ENCODE measurements around the gene TOMM20.

The TOMM20 gene

DNA sequence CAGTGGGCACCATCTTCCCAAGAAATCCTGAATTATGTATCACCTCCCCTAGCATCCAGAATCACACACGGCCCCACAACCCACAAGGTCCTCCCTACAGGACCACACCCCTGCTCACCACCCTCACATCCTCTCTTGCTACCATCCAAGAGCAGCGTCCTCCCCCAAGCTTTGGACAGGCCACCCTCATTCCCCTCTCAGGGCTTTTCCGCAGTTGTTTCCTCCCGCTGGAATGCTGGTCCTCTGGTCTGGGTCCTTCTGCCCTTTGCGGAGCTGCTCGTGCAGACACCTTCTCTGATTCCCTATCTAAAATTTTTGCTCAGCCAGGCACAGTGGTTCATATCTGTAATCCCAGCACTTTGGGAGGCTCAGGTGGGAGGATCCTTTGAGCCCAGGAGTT, 56.5 kb downstream of the TOMM20 start:
- no peak overlapping the region for H3K4me3 ChIP-seq (ENCODE audit: low read depth, low read length)
- H3K36me3 ChIP-seq = no peaks in the 10 kb centered on the region
- DNase-seq = no peak
- H3K9me3 ChIP-seq = no peaks in the 10 kb centered on the region
- H3K4me1 ChIP-seq = peaks cover 24% of the 10 kb centered on the region
- TF ChIP-seq, protein P1, sequence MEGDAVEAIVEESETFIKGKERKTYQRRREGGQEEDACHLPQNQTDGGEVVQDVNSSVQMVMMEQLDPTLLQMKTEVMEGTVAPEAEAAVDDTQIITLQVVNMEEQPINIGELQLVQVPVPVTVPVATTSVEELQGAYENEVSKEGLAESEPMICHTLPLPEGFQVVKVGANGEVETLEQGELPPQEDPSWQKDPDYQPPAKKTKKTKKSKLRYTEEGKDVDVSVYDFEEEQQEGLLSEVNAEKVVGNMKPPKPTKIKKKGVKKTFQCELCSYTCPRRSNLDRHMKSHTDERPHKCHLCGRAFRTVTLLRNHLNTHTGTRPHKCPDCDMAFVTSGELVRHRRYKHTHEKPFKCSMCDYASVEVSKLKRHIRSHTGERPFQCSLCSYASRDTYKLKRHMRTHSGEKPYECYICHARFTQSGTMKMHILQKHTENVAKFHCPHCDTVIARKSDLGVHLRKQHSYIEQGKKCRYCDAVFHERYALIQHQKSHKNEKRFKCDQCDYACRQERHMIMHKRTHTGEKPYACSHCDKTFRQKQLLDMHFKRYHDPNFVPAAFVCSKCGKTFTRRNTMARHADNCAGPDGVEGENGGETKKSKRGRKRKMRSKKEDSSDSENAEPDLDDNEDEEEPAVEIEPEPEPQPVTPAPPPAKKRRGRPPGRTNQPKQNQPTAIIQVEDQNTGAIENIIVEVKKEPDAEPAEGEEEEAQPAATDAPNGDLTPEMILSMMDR (IDR thresholded peaks at IDR 0.05; ENCODE audit: low read depth, low read length) = no peak
- H3K27me3 ChIP-seq = no peaks in the 10 kb centered on the region

DNA sequence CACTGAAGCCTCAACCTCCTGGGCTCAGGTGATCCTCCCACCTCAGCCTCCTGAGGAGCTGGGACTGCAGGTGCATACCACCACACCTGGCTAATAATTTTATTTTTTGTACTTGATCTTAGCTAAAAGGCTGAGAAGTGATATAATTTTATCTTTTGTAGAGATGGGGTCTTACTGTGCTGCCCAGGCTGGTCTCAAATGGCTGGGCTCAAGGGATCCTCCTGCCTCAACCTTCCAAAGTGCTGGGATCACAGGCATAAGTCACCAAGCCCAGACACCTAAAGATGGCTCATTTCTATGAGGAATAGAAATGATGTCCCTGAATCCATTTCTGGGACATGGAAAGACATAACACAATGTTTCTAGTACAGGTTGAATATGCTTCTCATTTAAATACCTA, 57.8 kb downstream of the TOMM20 start:
- Histone ChIP-seq H3K4me1 (peaks cover 24% of the 10 kb centered on the region), H3K9me3 (no peaks in the 10 kb centered on the region), H3K36me3 (no peaks in the 10 kb centered on the region), H3K4me3 (ENCODE audit: low read depth, low read length) (no peak overlapping the region), H3K27me3 (no peaks in the 10 kb centered on the region)
- DNase-seq = no peak
- TF ChIP-seq, protein P1 (IDR thresholded peaks at IDR 0.05; ENCODE audit: low read depth, low read length) = no peak

DNA sequence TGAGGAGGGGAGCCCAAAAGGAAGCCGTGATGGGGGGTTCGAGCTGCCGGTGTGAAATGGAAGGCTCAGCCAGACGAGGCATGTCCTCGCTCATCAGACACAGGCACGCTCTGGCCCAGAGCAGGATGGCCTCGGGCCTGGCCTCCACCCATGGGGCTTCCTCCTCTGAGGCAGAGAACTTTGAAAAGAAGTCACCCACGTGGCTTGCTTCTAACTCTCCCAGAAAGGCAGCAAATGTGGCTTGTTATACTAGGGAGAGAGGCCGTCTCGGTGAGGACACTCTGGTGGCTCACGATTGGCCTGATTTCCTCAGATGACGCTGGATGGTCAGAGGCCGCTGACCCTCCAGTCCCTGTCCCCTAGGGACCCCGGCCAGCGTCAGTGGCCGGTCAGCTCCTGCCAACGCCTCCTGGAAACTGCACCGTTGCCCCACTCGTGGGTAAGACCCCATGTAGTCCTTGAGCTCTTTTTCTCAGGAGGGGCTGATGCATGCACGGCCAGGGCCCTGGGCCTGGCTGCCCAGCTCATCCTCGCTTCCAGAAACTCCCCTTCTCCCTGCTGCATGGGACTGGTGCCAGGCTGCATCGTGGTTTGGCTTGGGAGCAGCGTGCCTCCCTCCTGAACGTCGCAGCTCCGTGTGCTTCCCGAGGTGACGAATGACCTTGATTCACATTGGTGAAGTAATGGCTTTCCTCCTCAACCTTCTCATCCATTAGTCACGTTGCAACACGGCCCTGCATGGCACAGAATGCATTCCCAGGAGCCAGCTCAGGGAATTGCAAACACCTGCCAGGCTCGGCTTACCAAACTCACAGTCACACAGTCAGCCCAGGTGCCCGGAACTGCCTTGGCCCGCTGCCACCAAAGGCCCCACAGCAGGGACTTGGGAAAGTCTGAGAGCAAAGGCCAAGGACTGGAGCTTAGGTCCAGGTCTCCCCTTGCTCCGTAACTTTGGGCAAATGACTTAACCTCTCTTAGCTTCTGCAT, 58.8 kb downstream of the TOMM20 start:
- no peaks in the 10 kb centered on the region for H3K27me3 ChIP-seq
- H3K9me3 ChIP-seq = no peaks in the 10 kb centered on the region
- TF ChIP-seq, protein P1 (IDR thresholded peaks at IDR 0.05; ENCODE audit: low read depth, low read length) = no peak
- no peak overlapping the region for H3K4me3 ChIP-seq (ENCODE audit: low read depth, low read length)
- no peak for DNase-seq
- peaks cover 19% of the 10 kb centered on the region for H3K4me1 ChIP-seq
- H3K36me3 ChIP-seq = no peaks in the 10 kb centered on the region

DNA sequence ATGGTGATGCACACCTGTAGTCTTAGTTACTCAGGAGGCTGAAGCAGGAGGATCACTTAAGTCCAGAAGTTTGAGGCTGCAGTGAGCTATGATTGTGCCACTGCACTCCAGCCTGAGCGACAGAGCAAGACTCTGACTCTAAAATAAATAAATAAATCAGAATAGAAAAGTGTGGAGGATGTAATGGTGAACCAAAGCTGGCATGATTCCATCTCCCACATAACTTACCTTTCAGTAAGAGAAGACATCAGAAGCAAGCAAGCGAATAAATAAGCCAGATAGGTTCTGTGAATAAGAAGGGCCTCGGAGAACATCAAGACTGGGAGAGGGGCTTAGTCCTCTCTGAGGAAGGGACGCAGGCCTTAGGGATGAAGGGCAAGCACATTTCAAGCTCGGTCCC, 59.5 kb downstream of the TOMM20 start:
- TF ChIP-seq, protein P1 (IDR thresholded peaks at IDR 0.05; ENCODE audit: low read depth, low read length) = no peak
- peaks cover 15% of the 10 kb centered on the region for H3K4me1 ChIP-seq
- H3K4me3 ChIP-seq (ENCODE audit: low read depth, low read length) = no peak overlapping the region
- DNase-seq = no peak
- H3K27me3 ChIP-seq = no peaks in the 10 kb centered on the region
- no peaks in the 10 kb centered on the region for H3K36me3 ChIP-seq
- H3K9me3 ChIP-seq = no peaks in the 10 kb centered on the region

DNA sequence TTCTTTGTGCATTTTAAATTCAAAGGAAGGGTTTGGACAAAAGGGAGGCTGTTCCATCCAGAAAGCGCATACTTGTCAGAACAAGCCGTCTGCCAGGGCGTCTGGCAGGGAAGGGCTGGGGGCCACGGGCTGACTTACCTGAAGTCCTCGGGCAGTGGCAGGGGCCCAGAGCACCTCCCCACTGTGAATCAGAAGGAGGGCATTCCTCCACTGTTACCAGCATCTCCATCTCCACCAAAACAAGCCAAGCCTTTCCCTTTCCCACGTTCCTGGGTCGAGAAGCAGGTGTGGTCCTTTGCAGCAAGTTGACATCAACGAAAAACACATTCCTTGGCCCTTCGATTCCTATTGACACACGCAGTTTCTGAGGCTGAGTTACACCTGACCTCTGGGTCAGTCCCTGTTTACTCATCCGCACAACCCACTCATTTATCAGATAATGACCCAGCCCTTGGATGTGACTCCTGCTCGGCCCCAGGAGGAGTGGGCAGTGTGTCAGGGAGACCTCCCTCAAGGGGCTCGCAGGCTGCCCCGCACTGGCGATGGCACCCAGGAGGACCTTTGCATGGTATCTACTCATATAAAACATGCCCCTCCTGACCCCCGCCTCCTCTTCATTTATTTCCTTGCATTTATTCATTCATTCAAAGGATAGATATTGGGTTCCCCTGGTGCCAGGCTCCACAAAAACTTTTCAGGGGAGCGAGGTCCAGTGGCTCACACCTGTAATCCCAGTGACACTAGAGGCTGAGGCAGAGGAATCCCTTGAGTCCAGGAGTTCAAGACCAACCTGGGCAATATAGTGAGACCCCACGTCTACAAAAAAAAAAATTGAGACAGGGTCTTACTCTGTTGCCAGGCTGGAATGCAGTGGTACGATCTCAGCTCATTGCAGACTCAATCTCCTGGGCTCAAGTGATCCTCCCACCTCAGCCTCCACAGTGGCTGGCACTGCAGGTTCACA, 60.2 kb downstream of the TOMM20 start:
- Histone ChIP-seq H3K9me3 (no peaks in the 10 kb centered on the region), H3K36me3 (no peaks in the 10 kb centered on the region), H3K27me3 (no peaks in the 10 kb centered on the region), H3K4me1 (peaks cover 12% of the 10 kb centered on the region), H3K4me3 (ENCODE audit: low read depth, low read length) (no peak overlapping the region)
- TF ChIP-seq, protein P1 (IDR thresholded peaks at IDR 0.05; ENCODE audit: low read depth, low read length) = no peak
- no peak for DNase-seq

Data from BE2C (cell line).